ENCODE measurements around the gene LIMS2.

LIMS2 gene

DNA sequence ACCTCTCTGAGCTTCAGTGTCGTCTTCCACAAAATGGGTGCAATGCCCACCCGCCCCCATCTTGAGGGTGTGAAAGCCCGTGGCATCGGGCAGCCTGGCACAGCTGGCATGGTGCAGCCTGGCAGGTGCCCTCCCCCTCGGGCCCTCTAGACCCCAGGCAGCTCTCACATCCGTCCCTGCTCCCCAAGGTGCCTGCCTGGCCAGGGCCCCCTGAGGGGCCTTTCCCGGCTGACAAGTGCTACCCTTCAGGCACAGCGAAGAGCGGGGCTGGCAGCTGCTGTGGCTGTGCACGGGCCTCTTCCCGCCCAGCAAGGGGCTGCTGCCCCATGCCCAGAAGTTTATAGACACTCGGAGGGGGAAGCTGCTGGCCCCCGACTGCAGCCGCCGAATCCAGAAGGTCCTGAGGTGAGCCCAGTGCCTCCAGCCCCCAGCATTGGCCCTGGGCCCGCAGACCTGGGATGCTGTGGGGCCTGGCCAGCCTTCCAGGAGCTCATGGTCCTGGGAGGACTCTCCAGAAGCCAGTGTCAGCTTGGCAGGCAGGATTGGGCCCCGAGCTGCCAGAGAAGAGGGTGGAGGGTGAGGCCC is 43.2 kb downstream of the LIMS2 start:
- DNase-seq = no peak

DNA sequence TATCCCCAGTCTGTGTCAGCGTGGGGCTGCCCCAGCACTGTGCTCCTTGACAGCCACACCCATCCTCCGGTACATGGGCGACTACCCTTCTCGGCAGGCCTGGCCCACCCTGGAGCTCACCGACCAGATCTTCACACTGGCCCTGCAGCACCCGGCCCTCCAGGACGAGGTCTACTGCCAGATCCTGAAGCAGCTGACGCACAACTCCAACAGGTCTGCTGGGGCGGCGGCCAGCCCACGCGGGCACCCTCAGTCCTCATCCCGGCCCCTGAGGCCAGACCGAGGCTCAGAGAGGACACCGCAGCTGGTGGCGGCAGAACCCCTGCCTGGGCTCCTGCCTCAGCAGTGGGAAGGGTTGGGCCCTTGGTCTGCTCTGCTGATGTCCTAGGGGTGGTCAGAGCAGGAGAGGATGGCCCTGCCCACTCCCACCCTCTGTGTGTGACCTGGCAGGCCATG is 43.8 kb downstream of the LIMS2 start:
- DNase-seq = no peak

DNA sequence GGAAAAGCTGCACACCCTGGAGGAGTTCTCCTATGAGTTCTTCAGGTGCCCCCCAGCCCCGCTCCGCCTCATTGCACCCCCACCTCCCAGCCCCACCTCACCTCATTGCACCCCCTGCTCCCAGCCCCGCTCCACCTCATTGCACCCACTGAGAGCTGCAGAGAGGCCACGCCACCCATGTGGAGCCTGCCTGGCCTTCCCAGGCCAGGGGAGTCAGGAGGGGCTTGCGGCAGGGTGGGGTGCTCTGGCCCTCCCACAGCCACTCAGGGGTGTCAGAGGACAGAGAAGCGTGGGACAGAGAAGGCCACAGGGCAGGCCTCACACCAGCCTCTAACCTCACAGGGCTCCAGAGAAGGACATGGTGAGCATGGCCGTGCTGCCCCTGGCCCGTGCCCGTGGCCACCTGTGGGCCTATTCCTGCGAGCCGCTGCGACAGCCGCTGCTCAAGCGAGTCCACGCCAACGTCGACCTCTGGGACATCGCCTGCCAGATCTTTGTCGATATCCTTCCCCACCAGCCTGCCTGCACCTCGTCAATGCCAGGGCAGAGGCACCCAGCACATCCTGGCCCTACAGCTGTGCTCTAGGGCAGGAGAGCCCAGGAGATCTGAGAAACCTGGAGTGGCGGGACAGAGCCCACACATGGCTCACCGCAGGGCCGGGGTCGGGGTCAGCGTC is 44.3 kb downstream of the LIMS2 start:
- DNase-seq = no peak

DNA sequence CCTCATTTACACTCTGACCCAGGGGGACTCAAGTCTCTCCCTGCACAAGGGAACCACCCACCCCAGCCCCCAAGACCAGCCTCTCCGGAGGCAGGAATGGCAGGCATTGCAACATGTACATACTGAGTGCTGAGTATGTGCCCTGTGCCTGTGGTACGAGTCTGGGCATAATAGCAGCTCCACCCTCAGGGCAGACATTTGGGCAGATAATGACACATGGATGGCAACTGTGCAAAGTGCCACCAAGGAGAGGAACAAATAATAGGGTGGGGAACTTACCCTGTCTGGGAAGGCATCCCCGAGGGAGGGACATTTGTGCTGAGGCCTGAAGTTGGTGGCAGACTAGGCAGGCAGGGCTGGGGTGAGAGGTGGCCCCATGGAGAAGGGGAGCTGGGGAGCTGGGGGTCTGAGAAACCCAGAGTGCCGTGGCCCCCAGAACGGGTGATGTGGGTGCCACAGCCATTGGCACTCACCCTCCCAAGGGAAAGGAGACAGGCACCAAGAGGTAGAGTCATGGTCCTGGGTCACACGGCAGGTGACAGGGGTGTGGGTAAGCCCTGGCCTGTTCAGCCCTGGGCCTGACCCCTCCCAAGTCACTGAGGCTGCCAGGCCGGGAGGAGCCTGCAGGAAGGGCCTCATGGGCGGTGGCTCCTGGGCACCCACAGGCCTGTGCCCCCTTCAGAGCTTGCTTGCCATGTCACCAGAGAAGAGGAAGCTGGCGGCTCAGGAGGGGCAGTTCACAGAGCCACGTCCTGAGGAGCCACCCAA is 45.0 kb downstream of the LIMS2 start:
- DNase-seq = no peak

DNA sequence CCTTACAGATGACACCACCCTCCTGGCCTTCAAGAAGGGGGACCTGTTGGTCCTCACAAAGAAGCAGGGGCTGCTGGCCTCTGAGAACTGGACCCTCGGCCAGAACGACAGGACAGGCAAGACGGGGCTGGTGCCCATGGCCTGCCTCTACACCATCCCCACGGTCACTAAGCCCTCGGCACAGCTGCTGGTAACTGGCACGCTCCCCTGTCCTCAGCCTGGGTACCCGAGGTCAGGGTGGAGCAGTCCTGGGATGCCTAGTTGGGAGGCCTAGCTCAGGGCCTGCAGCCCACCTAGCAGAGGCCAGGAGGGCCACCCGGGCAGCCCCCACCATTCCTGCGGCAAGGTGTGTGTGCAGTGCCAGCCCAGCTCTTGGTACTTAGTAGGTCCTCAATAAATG is 45.7 kb downstream of the LIMS2 start:
- DNase-seq = no peak

DNA sequence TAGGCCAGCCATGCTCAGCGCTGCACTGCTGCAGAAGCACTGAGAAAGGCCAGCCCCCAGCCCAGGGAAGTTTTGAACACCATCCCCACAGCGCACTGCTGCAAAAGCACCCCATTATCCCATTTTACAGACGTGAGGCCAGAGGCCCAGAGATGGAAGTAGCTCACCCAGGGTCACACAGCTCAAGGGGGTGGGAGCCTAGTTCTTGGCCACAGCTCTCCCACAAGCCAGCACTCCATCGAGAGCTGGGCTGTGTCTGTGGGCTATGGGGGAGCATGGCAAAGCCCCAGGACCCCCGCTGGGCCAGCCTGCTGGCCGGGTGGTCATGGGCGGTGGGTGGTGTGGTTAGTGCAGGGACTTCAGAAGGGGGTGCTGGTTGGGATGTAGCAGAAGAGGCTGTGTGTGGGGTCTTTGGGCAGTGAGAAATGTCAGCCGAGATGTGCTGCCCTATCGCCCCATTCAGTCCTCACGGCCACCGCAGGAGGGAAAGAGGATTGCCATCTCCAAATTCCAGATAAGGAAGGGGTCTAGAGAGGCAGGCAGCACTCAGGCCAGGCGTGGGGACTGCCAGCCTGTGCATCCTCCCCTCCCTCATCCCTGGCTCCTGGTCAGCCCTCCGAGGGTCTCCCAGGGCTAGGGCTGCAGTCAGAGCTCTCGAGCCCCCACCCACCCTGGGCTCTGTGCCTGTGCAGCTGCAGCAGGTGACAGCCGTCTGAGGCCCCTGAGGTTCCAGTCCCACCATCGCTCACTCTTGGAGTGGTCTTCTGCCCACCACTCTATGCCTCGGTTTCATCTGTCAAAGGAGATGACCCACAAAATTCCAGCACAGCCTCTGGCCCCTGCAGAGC is 46.3 kb downstream of the LIMS2 start:
- no peak for DNase-seq

DNA sequence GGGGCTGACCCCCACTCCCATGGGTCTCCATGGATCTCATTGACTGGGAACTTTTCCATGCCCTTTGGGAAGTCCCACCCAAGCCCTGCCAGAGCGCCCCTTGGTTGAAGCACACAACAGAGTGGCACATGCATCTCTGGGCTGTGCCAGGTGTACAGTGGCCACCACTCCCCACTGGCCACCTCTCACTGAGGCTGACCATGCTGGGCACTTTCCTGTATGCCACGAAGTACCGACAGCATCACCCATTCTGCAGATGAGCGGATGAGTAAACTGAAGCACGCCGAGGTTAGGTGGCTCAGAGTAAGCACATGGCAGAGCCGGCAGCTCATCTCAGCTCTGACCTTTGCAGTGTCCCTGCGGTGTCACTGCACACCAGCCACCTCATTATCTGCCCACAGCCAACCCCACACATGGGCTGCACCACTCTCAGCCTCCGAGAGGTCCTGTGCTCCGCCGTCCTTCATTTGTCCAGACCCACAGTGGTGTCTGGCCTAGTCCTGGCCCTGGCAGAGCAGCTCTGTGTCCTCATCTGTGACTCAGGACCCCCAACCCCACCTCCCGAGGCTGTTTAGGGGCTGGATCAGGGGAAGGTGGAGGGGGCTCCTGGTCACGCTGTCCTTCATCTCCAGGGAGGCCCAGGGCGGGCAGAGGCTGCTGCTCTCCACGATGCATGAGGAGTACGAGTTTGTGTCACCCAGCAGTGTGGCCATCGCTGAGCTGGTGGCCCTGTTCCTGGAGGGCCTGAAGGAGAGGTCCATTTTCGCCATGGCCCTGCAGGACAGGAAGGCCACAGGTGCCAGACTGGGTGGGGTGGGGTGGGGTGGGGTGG is 47.4 kb downstream of the LIMS2 start:
- DNase-seq = no peak

DNA sequence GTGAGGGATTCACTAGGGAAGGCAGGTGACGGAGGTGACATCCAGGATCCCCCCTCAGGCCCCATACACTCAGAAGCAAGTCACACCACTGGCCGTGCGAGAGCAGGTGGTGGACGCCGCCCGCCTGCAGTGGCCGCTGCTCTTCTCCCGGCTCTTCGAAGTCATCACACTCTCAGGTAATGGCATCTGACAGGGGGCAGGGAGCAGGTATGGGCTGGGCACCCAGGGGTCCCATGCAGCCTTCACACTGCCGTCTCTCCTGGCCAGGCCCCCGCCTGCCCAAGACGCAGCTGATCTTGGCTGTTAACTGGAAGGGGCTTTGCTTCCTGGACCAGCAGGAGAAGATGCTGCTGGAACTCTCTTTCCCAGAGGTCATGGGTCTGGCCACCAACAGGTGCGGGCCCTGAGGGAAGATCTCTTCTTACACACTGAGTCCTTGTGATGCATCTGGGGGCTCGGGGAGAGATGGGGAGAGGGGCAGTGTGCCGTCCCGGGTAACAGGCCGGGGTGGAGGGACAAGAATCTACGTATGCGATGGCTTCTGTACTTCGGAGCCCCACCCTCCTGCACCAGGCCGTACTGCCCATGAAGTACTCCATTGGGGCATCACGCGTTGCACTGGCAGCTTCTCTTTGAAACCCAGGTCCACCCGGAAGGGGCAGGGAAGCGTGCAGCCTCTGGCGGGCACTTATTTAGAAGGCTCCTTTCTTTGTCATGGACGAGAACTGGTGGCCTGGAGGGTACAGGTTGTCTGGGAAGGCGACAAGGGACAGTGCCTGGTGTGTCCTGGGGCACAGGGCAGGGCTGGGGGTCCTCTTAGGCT is 48.2 kb downstream of the LIMS2 start:
- DNase-seq = no peak

DNA sequence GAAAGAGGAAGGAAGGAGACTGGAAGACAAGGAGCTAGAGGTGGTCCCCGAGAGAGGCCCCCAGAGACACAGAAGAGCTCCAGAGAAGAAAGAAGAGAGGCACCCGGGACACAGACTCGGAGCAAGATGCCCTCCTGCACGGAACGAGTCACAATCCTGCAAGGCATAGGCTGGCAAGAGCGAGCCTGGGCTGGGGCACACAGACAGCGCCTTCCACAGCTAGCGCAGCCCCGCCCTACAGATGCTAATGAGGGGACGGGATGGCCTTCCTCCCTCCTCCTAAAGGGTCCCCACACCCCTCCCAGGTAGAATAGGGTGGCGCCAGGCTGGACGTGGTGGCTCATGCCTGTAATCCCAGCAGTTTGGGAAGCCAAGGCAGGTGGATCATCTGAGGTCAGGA is 49.2 kb downstream of the LIMS2 start:
- no peak for DNase-seq

DNA sequence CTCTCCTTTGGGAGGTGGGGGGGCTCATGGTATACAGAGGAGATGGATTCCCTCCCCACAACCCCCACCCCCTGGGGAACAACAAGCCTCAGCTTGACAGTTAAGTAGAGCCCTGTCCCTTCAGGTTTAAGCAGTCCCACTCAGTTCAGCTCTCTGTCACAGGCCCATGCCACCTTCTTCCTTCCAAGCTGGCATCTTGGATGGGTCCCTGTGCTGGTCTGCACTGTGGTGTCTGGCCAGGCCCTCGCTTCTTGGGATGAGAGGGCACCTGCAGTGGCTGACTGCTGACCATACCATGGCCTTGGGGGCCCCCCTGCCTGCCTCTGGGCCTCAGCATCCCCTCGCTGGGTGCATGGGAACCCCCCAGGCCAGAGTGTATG is 49.8 kb downstream of the LIMS2 start:
- no peak for DNase-seq

DNA sequence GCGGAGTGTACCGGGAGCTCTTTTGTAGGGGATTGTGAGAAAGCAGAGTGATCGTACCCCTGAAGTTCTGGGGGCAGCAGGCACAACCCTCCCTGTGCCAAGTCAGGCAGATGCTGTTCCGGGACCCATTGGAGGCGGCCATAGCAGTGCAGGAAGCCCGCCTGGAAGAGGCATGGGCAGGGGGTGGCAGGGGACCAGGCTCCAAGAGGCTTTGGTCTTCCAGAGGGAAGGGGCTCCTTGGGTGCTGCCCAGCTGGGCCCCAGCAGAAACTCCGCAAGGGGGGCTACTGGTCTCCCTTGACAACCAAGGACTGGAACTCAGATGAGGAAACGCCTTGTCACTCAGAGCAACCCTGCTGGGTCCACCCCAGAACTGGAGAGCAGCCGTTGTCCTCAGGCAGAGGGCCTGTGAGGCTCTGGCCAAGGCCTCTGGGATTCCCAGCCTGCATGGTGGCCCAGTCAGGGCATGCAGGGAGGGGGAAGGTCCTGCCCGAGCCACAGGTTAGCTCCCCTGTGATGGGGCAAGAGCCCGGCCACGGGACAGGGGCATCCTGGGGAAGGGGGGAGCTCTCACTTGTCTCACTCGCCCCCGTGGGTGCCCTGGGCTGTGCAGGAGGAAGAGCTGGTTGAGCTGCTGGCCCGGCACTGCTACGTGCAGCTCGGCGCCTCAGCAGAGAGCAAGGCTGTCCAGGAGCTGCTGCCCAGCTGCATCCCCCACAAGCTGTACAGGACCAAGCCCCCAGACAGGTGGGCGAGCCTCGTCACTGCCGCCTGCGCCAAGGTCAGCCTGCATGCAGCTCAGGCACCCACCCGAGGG is 50.4 kb downstream of the LIMS2 start:
- DNase-seq = no peak

DNA sequence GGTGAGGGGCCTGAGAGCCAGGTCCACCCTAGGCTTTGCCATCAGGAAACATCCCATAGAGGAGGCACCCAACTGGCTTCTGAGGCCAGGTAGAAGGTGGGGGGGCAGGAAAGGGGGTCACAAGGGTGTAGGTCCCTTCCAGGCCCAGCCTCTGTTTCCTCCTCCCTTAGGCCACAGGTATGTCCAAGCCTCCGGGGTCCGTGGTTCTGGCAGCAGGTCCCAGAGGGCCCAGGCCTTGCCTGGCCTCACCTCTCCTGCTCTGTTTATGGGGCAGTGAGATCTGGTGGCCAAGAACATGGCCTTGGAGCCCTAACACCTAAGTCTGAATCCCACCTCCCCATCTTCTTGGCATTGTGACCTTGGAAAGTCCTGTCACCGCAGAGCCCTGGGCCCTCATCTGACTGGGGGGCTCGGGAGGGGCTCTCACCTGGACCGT is 51.0 kb downstream of the LIMS2 start:
- DNase-seq = no peak

DNA sequence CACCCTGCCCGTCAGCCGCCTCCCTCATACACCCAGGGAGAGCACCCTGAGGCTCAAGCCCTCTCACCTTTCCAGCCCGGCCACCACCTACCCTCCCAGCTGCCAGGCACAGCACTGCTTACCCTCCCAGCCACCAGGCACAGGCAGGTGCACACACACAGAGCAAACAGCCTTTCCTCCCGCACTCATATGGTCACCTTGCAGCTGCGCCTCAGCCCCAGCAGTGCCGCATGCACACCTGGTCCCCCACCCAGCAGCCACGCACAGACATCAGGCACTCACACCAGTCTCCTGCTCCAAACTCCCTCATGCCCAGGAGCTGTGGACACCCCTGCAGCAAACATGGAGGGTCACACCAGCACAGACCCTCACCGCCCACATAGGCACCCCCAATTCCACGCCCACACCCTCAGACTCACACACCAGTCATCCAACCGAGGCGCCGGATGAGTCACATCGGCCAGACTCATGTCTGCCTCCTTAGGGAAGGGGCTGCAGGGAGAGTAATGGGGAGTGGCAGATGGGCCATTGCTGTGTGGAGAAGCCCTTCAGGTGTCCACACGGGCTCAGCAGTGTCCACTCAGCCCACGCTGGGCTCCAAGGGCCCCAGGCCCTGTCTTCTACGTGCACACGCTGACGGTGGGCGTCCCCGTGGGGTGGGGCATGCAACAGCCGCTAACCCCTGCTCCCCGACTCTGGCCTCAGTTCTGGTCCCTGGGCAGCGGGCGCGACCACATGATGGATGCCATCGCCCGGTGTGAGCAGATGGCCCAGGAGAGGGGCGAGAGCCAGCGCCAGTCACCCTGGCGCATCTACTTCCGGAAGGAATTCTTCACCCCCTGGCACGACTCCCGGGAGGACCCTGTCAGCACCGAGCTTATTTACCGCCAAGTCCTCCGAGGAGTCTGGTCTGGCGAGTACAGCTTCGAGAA is 51.7 kb downstream of the LIMS2 start:
- no peak for DNase-seq

DNA sequence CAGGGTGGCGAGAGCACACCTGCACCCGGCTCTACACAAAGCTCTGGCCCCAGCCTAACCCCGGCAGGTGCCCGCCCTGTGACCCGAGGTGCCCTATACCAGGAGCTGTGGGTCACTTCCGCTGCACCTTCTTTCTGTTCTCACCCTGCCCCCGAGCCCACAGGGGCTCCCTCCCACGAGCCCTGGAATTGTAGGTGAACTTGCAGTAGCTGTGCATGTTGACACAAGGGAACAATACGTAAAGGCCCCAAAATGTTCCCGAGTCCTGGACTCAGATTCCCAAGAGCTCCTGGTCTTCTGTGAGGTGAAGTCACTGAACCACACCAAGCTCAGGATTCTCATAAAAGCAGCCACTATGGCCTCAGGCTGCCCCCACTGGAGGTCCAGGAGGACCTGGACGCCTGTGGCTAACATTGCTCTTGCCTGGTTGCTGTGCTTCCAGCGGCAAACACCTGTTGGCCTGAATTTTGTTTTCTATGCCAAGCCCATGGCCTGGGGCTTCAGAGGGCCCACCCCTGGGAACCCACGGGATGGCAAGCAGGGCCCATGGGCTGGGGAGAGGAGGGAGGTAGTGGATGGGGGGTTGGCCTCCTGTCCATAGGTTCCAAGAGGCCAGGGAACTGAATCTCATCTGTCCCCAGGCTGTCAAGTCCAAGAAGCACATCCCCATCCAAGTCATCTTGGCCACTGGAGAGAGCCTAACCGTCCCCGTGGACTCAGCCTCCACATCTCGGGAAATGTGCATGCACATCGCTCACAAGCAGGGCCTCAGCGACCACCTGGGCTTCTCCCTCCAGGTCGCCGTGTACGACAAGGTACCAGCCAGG is 52.6 kb downstream of the LIMS2 start:
- no peak for DNase-seq

DNA sequence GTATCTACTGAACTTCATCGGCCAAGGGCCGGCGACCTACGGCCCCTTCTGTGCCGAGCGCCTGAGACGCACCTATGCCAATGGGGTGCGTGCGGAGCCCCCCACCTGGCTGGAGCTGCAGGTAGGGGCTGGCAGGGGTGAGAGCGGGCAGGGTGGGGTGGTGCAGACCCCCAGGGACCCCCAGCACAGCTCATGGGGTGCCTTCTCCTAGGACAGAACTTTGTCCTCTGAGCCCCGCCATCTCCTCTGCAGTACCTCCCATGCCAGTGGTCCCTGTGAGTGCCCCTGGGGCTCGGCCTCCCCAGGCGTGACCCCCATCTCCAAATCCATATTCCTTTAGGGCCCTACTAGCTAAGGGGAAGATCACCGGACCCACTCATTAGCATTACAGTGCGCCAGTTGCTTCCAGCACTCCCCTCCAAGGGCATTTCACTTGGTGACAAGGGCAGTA is 53.3 kb downstream of the LIMS2 start:
- DNase-seq = no peak

DNA sequence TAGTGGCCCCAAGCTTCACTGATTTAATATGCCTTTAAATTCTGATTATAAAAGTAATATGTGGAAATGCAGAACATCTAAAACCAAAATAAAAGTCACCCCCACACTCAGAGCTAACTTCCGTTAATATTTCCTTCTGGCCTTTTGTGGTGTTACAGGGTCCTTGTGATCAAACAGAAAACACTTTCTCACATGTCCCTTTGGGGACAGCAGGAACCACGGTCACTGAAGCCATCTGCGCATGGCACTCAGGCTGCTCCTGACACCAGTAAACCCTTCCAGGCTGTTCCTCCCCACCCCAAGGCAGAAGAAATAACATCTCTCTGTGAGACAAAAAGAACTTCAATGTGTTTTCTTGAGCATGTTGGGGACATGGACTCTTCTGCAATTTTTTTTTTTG is 54.5 kb downstream of the LIMS2 start:
- no peak for DNase-seq

DNA sequence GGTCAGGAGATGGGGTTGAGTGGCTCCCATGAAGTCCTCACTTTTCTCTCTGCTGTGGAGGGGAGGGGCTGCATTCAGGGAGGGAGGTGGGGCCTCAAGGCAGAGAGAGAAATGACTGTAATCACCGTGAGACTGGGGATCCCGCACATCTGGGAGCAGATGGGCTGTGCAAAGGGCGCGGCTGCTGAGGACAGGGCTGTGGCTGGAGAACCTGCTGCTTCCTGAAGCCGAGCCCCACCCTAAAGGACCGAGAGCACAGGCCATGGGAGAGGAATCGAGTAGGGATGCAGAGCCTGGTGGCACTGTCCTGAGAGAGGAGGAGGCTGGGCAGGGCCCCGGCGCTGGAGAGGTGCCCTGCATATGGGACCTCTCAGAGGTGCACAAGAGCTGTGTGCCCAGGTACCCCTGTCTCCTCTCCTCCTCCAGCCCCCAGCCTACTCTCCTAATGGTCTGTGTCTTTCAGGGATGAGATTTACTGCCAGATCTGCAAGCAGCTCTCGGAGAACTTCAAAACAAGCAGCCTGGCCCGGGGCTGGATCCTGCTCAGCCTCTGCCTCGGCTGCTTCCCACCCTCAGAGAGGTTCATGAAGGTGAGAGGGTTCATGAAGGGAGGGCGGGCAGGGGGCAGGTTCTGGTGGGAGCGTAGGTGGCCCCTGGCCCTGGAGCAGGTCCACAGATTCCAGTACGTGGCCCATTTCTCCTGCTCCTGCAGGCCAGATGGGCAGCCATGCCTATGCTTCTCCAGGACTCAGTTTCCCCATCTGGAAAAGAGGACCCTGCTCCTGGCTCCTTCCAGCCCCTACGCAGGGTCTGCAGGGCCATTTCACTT is 55.2 kb downstream of the LIMS2 start:
- no peak for DNase-seq

Measured in activated CD4-positive, alpha-beta T cell treated with anti-CD3 and anti-CD28 coated beads, Interleukin-2, amount 50 U/mL, for 1 hour (primary cell).